AG04450 (cell line): Measurements from ENCODE around the gene ETV7. TPM values are rescaled to one million over a fixed set of nuclear protein-coding genes. Genes with fewer than 3 reads are reported as not detected.
"Not testable (repeated sequence)": the region's sequence is repeated elsewhere in the genome, so short reads cannot be mapped to it uniquely, and the experiment has no call there.

Source experiments
- CTCF ChIA-PET: fragments of 300-600, 350-600 bp; formaldehyde crosslinking; extraction: SDS; loops from one replicate; lab custom pipeline; 2022; ENCODE audit warnings: antibody characterized with exemption, inconsistent platforms; lab: Charles Lee
- POLR2A ChIA-PET: fragments of 350-600 bp; formaldehyde crosslinking; extraction: SDS; loops from one replicate; lab custom pipeline; 2021; ENCODE audit warnings: antibody characterized with exemption, inconsistent platforms; lab: Yijun Ruan, JAX
- DNase-seq: peaks from one replicate; pipeline ENCODE4 v3.0.0-alpha.2; 2011; ENCODE audit warnings: low read depth, low spot score
- H3K27ac ChIP-seq: one replicate; pipeline ENCODE4 v1.5.1; 2012; ENCODE audit warnings: low read depth, low read length, control low read depth
- H3K27me3 ChIP-seq: one replicate; pipeline ENCODE4 v1.6.0; 2012; ENCODE audit warnings: low read length; ENCODE audit not compliant: control insufficient read depth, insufficient read depth
- H3K4me3 ChIP-seq: 2 replicates; pipeline ENCODE4 v1.5.1; 2011; ENCODE audit warnings: mild to moderate bottlenecking, low read depth, low read length, control low read depth
- H3K9me3 ChIP-seq: 2 replicates; pipeline ENCODE4 v1.5.1; 2012; ENCODE audit warnings: low read length; ENCODE audit not compliant: control insufficient read depth, insufficient read depth
- CTCF ChIP-seq: IDR thresholded peaks from 2 replicates; pipeline ENCODE4 v1.5.1; 2011; ENCODE audit warnings: low read depth, low read length, control low read depth, inconsistent platforms
- polyA plus RNA-seq: library from polyadenylated mRNA; depleted of rRNA; stranded (reverse); fragments of >200 nt; gene quantifications from 2 replicates; pipeline ENCODE4 v1.2.3, GENCODE V29; 2011

ETV7 gene
- polyA plus RNA-seq, 1 experiment, result 0.41 TPM

DNA sequence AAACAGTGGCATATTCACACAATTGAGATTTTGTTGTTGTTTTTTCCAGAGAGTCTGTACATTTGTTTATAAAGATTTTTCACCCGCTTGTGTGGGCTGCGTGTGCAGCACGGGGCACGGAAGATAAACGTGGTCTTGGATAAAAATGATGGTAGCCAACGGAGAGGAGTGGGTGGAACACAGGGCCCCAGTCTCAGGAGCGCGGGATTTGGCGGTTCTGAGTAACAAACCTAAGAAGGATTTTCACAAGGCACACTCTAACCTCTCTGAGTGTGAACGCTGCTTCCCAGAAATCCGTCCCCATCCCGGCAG lies 47.2 kb downstream of the ETV7 start:
- ChIA-PET POLR2A (no interaction called here), CTCF (interaction anchor here (0.5 to 5.8 kb wide), 21 partner anchors 9 to 403 kb away, joined by 3 to 59 read pairs (median 5); no protein-coding TSS in a partner anchor)
- TF ChIP-seq CTCF, result no peak
- H3K9me3 ChIP-seq, result no peaks in the 10 kb centered on the region
- DNase-seq, result no peak
- H3K27me3 ChIP-seq, result peaks cover 47% of the 10 kb centered on the region
- no peak overlapping the region for H3K4me3 ChIP-seq
- H3K27ac ChIP-seq, result no peak overlapping the region

GRCh38 chr6:36339146-36339545 lies 48.3 kb downstream of the ETV7 start:
- POLR2A ChIA-PET, result no interaction called here
- CTCF ChIA-PET, result interaction anchor here (0.9 to 5.8 kb wide), 3 partner anchors 12 to 33 kb away, joined by 4 to 59 read pairs (median 13); no protein-coding TSS in a partner anchor
- Histone ChIP-seq H3K9me3 (no peaks in the 10 kb centered on the region), H3K27me3 (peaks cover 58% of the 10 kb centered on the region), H3K4me3 (no peak overlapping the region), H3K27ac (no peak overlapping the region)
- TF ChIP-seq CTCF, result no peak
- DNase-seq, result no peak

- H3K27ac ChIP-seq, H3K9me3 ChIP-seq, H3K4me3 ChIP-seq, DNase-seq, POLR2A ChIA-PET: not testable (repeated sequence)
- CTCF ChIA-PET, result interaction anchor here (0.8 kb wide), 1 partner anchor 231 kb away, joined by 9 read pairs; no protein-coding TSS in a partner anchor
- peaks cover 65% of the 10 kb centered on the region for H3K27me3 ChIP-seq
Observed at GRCh38 chr6:36338223-36338622, 49.2 kb downstream of the ETV7 start.

GRCh38 chr6:36337814-36338213 lies 49.7 kb downstream of the ETV7 start:
- Histone ChIP-seq H3K9me3 (no peaks in the 10 kb centered on the region), H3K27ac (no peak overlapping the region), H3K4me3 (no peak overlapping the region), H3K27me3 (peaks cover 66% of the 10 kb centered on the region)
- no peak for DNase-seq
- POLR2A ChIA-PET, result no interaction called here
- TF ChIP-seq CTCF, result no peak
- CTCF ChIA-PET, result interaction anchor here (0.8 to 1.4 kb wide), 2 partner anchors 35 to 231 kb away, joined by 5 to 9 read pairs; no protein-coding TSS in a partner anchor

DNA sequence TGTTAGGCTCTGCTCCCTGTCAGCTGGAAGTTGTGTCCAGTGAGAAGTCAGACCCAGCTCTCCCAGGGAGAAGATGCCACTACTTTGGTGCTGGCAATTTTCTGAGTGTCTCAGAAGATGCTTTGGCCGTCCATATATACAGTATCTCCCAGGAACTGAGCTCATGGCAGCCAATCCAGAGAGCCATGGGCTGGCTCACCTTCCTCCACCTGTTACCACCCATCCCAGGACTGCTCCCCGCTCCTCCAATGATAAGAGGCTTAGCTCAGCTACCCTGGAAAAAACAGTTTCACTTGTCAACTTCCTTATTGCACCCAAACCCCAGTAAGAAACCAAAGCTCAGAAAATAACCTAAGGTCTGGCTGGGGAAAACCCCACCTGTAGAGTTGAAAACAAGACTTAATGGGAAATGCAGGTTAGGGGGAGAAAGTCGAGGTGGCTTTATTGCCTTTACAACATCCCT lies 50.7 kb downstream of the ETV7 start, which contains the start of gene BNIP5:
TSS of gene BNIP5 (minus strand) at position 110 of the 463 bp plus-strand sequence. CDS start 6,198 bp downstream, outside the sequence.
- CTCF ChIA-PET, result interaction anchor here (1.4 kb wide), 1 partner anchor 34 kb away, joined by 5 read pairs; no protein-coding TSS in a partner anchor
- no peak for DNase-seq
- H3K4me3 ChIP-seq, result no peak within 1 kb of the TSS
- POLR2A ChIA-PET, result no interaction called here
- no peak for TF ChIP-seq CTCF
- H3K27me3 ChIP-seq, result peaks cover 70% of the 10 kb centered on the region
- no peak within 1 kb of the TSS for H3K27ac ChIP-seq
- H3K9me3 ChIP-seq, result no peaks in the 10 kb centered on the region
